Endothelial cell of umbilical vein (primary cell): ENCODE measurements around the gene YPEL1. TPM values are rescaled to one million over a fixed set of nuclear protein-coding genes. Genes with fewer than 3 reads are reported as not detected.

Experiments
- BruUV-seq: library from RNA; stranded (reverse); fragments of 400-500 nt; replicated peaks from 2 replicates; lab custom pipeline; 2021; lab: Mats Ljungman, UMichigan
- CTCF ChIA-PET: fragments of 300-600, 350-600 bp; sonication (Branson Sonifier 250); formaldehyde crosslinking; loops from one replicate; lab custom pipeline; 2021; ENCODE audit warnings: antibody characterized with exemption, inconsistent platforms; lab: Charles Lee
- POLR2A ChIA-PET: fragments of 300-600, 350-600 bp; sonication (Branson Sonifier 250); formaldehyde crosslinking; loops from one replicate; lab custom pipeline; 2021; ENCODE audit warnings: antibody characterized with exemption, inconsistent platforms; lab: Charles Lee
- DNase-seq: peaks from one replicate; pipeline ENCODE4 v3.0.0-alpha.2; 2011; ENCODE audit warnings: low read depth, low spot score
- FAIRE-seq: peaks from 2 replicates; lab custom pipeline; 2011; peaks lifted over from hg19 to GRCh38; lab: Jason Lieb, UNC
- H2AFZ ChIP-seq: 2 replicates; pipeline ENCODE4 v1.6.0; 2012; ENCODE audit warnings: low read depth, low read length, control low read depth, inconsistent platforms
- H3K27ac ChIP-seq: 2 replicates; pipeline ENCODE4 v1.5.1; 2011; ENCODE audit warnings: low read depth, mild to moderate bottlenecking, control low read depth, low read length, moderate library complexity; ENCODE audit not compliant: insufficient read depth
- H3K27me3 ChIP-seq, 2 experiments: 2 replicates each; pipeline versions ENCODE4 v1.6.0 to v1.6.1; 2011; ENCODE audit warnings: low read length in 2 of 2, mixed read lengths in 1 of 2; ENCODE audit not compliant: control insufficient read depth in 2 of 2, insufficient read depth in 2 of 2
- H3K36me3 ChIP-seq, 2 experiments: 2 replicates in 1 of 2; 3 replicates in 1 of 2; pipeline ENCODE4 v1.5.1; 2011; ENCODE audit warnings: low read length in 2 of 2, mild to moderate bottlenecking in 1 of 2, moderate library complexity in 1 of 2; ENCODE audit not compliant: control insufficient read depth in 2 of 2, insufficient read depth in 2 of 2; ENCODE audit errors: extremely low read depth in 1 of 2
- H3K4me1 ChIP-seq: 3 replicates; pipeline ENCODE4 v1.5.1; 2011; ENCODE audit warnings: mild to moderate bottlenecking, low read length; ENCODE audit not compliant: control insufficient read depth, insufficient read depth; ENCODE audit errors: extremely low read depth
- H3K4me2 ChIP-seq: 2 replicates; pipeline ENCODE4 v1.6.1; 2011; ENCODE audit warnings: low read length, control low read depth, mixed read lengths; ENCODE audit not compliant: insufficient read depth
- H3K4me3 ChIP-seq, 3 experiments: fragments of 200-600 bp in 1 of 3; sonication (generic), shearing (Covaris generic) in 1 of 3; replicated peaks in 1 of 3; 2 replicates each; pipeline ENCODE4 v1.5.1; 2011 to 2016; ENCODE audit warnings: control low read depth in 3 of 3, low read length in 3 of 3, mild to moderate bottlenecking in 2 of 3, inconsistent platforms in 1 of 3, low read depth in 1 of 3, moderate library complexity in 1 of 3; ENCODE audit not compliant: insufficient read depth in 1 of 3
- H3K79me2 ChIP-seq: 2 replicates; pipeline ENCODE4 v1.6.0; 2012; ENCODE audit warnings: low read length, inconsistent platforms; ENCODE audit not compliant: control insufficient read depth, insufficient read depth
- H3K9ac ChIP-seq: replicated peaks from 2 replicates; pipeline ENCODE3; 2011; ENCODE audit warnings: low read length, control low read depth; ENCODE audit not compliant: insufficient read depth; ENCODE audit errors: extremely low read depth
- H3K9me1 ChIP-seq: replicated peaks from 3 replicates; pipeline ENCODE4 v1.6.0; 2011; ENCODE audit warnings: mild to moderate bottlenecking, low read length; ENCODE audit not compliant: control insufficient read depth, insufficient read depth; ENCODE audit errors: extremely low read depth
- H3K9me3 ChIP-seq: replicated peaks from 2 replicates; pipeline ENCODE4 v1.5.1; 2012; ENCODE audit warnings: low read length, inconsistent platforms; ENCODE audit not compliant: control insufficient read depth, insufficient read depth
- H4K20me1 ChIP-seq: replicated peaks from 2 replicates; pipeline ENCODE3; 2011; ENCODE audit warnings: mild to moderate bottlenecking, low read length; ENCODE audit not compliant: control insufficient read depth, insufficient read depth; ENCODE audit errors: extremely low read depth
- EZH2 ChIP-seq: IDR thresholded peaks from 2 replicates; pipeline ENCODE4 v1.6.1; 2012; ENCODE audit warnings: borderline replicate concordance, low read depth, mild to moderate bottlenecking, moderate library complexity, low read length, inconsistent platforms; ENCODE audit not compliant: severe bottlenecking
- GATA2 ChIP-seq: IDR thresholded peaks from 2 replicates; pipeline ENCODE4 v1.7.0; 2011; ENCODE audit warnings: low read depth, mild to moderate bottlenecking, moderate library complexity, mixed read lengths, low read length; ENCODE audit not compliant: insufficient read length, insufficient read depth
- JUN ChIP-seq: IDR thresholded peaks from 2 replicates; pipeline ENCODE4 v1.6.1; 2011; ENCODE audit warnings: borderline replicate concordance, low read depth; ENCODE audit not compliant: insufficient read length, insufficient read depth
- POLR2A ChIP-seq: IDR thresholded peaks from 2 replicates; pipeline ENCODE4 v1.6.1; 2012; ENCODE audit warnings: low read depth, mild to moderate bottlenecking, control low read depth, low read length
- POLR2AphosphoS5 ChIP-seq: IDR thresholded peaks from 2 replicates; pipeline ENCODE4 v1.6.1; 2012; ENCODE audit warnings: low read depth, mild to moderate bottlenecking, control low read depth, low read length, moderate library complexity; ENCODE audit not compliant: insufficient read depth
- dilution Hi-C: fragments of 300-500 bp; cut with MboI; formaldehyde crosslinking; loops from one replicate; pipeline ENCODE4 v1.15.0; 2019; ENCODE audit warnings: low sequenced_read_pairs; ENCODE audit not compliant: extremely low pct_ligation_motif_present
- intact Hi-C: fragments of 100-400 bp; cut with micrococcal nuclease; formaldehyde crosslinking; loops from one replicate; pipeline ENCODE4 v1.10.0; 2022
- polyA plus RNA-seq, 4 experiments: library from polyadenylated mRNA; depleted of rRNA in 3 of 4; stranded (reverse) in 3 of 4; unstranded in 1 of 4; fragments of >200 nt; gene quantifications; 2 replicates each; pipeline versions ENCODE4 v1.2.1 to v1.2.3, GENCODE V29; 2011 to 2012; ENCODE audit warnings: missing spikeins in 1 of 4
- total RNA-seq: library from RNA; stranded (reverse); gene quantifications from 2 replicates; pipeline ENCODE4 v1.2.3, GENCODE V29; 2021
- TF ChIP-seq, protein P1 (sequence below): IDR thresholded peaks from 2 replicates; pipeline ENCODE4 v1.6.1; 2011; ENCODE audit not compliant: insufficient read depth, insufficient read length

Gene YPEL1
- total and polyA plus RNA-seq, 2 donors (not counting 3 experiments of a cell fraction or from before 2014, with no cell fraction given) = 3.7 to 6.2 TPM

DNA sequence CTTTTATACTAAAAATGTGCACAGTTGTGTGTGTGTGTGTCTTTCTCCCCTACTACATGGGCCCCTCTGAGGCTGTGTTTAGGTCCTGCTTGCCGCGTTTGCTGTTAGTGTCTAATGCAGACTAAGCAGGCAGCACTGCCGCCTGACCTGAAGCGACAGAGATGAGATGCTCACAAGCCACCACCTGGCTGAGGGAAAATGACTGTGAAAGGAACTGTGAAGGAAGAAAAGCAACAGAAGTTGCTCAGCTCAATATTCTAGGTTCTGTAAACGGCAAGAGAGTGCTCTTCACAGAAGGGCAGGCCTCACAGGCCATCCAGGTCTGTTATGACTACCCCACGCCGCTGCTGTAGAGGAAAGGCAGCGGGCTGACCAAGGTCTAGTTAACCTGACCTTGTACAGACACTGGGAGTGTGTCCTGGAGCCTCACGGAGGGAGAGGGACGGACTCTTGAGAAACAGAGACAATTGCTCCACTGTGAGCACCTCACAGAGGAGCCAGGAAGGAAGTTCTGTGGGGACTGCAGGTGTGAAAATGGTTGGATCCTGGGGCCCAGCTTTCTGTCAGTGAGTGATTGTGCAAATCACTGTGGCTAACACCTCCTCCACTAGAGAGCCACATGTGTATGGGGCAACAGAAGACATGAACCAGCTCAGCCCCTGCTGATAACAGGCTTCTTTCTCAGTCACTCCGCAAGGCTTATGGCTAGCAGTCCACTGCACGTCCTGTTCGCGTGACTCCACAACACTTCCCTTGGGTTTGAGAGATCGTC lies 31.3 kb upstream of the YPEL1 start:
- Histone ChIP-seq H3K4me1 (no peaks in the 10 kb centered on the region), H2AFZ (no peak overlapping the region), H3K4me3 (no peak overlapping the region), H3K79me2 (no peaks in the 10 kb centered on the region), H3K9ac (no peak overlapping the region), H3K27ac (no peak overlapping the region), H3K9me3 (no peaks in the 10 kb centered on the region), H3K36me3 (peaks cover 27 to 53% of the 10 kb centered on the region in 2 experiments), H3K27me3 (no peaks in the 10 kb centered on the region), H3K9me1 (no peaks in the 10 kb centered on the region), H3K4me2 (no peak overlapping the region), H4K20me1 (no peaks in the 10 kb centered on the region)
- no peak for FAIRE-seq
- TF ChIP-seq POLR2AphosphoS5 (no peak), EZH2 (no peak), GATA2 (no peak)
- TF ChIP-seq, protein P1, sequence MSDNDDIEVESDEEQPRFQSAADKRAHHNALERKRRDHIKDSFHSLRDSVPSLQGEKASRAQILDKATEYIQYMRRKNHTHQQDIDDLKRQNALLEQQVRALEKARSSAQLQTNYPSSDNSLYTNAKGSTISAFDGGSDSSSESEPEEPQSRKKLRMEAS = no peak
- intact Hi-C loops = no loop called here
- no TSS peak for BruUV-seq
- dilution Hi-C loops = no loop called here
- DNase-seq = no peak
- POLR2A ChIA-PET = no interaction called here
- CTCF ChIA-PET = no interaction called here

DNA sequence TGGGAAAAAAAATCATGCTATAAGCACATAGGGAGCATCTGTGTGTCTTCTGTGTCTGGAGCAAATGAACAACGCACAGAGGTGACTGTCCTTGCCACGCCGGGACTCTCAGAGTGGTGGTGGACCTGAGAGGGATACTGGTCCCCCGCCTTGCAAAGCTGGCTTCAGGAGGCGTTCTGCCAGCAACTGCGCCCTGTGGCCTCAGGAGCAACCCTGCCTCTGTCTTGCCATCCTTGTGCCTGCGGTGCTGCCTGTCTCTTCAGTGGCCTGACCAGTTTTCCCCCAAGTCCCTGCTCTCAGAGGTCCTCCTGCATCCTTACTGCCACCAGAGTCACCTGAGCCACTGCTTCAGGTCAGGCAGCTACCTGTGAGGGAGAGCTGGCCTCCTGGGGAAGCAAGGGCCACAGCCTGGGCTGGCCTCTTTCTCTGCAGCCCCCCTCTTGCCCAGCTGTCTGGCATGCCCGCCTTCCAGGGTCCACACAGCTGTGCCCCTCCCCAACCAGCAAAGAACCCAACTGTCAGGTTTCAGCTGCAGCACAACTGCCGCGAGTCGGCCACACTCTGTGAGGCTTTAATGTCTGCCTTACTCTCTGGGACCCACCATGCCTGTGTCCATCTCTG lies 30.4 kb upstream of the YPEL1 start:
- no peak overlapping the region for H2AFZ ChIP-seq
- H3K4me2 ChIP-seq = no peak overlapping the region
- no peak for FAIRE-seq
- H3K4me3 ChIP-seq = no peak overlapping the region
- no peak for TF ChIP-seq POLR2A
- TF ChIP-seq GATA2 = no peak
- no peak for TF ChIP-seq POLR2AphosphoS5
- no peak for TF ChIP-seq EZH2
- TF ChIP-seq JUN = no peak
- TF ChIP-seq, protein P1 = no peak
- POLR2A ChIA-PET = no interaction called here
- no peaks in the 10 kb centered on the region for H3K79me2 ChIP-seq
- H4K20me1 ChIP-seq = no peaks in the 10 kb centered on the region
- H3K27me3 ChIP-seq = no peaks in the 10 kb centered on the region
- no TSS peak for BruUV-seq
- dilution Hi-C loops (no loop called here), intact Hi-C loops (no loop called here)
- no peak for DNase-seq
- H3K27ac ChIP-seq = no peak overlapping the region
- no peaks in the 10 kb centered on the region for H3K9me1 ChIP-seq
- no peaks in the 10 kb centered on the region for H3K9me3 ChIP-seq
- H3K4me1 ChIP-seq = no peaks in the 10 kb centered on the region
- CTCF ChIA-PET = no interaction called here
- peaks cover 25 to 47% of the 10 kb centered on the region in 2 experiments for H3K36me3 ChIP-seq
- no peak overlapping the region for H3K9ac ChIP-seq
